Choroid plexus epithelial cell (primary cell): Measurements from ENCODE around the gene SLC25A6.
A peak's percentile ranks its signal among the peaks of the same experiment; 100 is the strongest.

ENCODE experiments used
- DNase-seq: peaks from one replicate; pipeline ENCODE4 v3.0.0-alpha.2; 2010; ENCODE audit warnings: low read depth
- H3K4me3 ChIP-seq: 2 replicates; pipeline ENCODE4 v1.5.1; 2011; ENCODE audit warnings: low read depth, mild to moderate bottlenecking, control low read depth, low read length, moderate library complexity
- TF ChIP-seq, protein P1 (sequence below): conservative IDR thresholded peaks from 2 replicates; pipeline ENCODE4 v1.5.1; 2011; ENCODE audit warnings: low read depth, mild to moderate bottlenecking, control low read depth, inconsistent platforms, low read length, moderate library complexity

SLC25A6 gene

GRCh38 chrX:1391707-1392375, at the start of gene SLC25A6:
TSS of gene SLC25A6 (minus strand) at chrX:1392113. CDS start at chrX:1392009, 104 bp downstream.
- TF ChIP-seq, protein P1, sequence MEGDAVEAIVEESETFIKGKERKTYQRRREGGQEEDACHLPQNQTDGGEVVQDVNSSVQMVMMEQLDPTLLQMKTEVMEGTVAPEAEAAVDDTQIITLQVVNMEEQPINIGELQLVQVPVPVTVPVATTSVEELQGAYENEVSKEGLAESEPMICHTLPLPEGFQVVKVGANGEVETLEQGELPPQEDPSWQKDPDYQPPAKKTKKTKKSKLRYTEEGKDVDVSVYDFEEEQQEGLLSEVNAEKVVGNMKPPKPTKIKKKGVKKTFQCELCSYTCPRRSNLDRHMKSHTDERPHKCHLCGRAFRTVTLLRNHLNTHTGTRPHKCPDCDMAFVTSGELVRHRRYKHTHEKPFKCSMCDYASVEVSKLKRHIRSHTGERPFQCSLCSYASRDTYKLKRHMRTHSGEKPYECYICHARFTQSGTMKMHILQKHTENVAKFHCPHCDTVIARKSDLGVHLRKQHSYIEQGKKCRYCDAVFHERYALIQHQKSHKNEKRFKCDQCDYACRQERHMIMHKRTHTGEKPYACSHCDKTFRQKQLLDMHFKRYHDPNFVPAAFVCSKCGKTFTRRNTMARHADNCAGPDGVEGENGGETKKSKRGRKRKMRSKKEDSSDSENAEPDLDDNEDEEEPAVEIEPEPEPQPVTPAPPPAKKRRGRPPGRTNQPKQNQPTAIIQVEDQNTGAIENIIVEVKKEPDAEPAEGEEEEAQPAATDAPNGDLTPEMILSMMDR: peak; percentile 15
- H3K4me3 ChIP-seq: peak within 1 kb of the TSS; percentile 100
- peak; percentile 99 for DNase-seq

GRCh38 chrX:1440506-1440905, 48.6 kb upstream of the SLC25A6 start:
- TF ChIP-seq, protein P1: no peak
- no peak for DNase-seq
- no peak overlapping the region for H3K4me3 ChIP-seq

GRCh38 chrX:1435241-1435895, 43.5 kb upstream of the SLC25A6 start:
- H3K4me3 ChIP-seq: no peak overlapping the region
- TF ChIP-seq, protein P1: no peak
- no peak for DNase-seq

GRCh38 chrX:1434871-1435240, 42.9 kb upstream of the SLC25A6 start:
- no peak overlapping the region for H3K4me3 ChIP-seq
- TF ChIP-seq, protein P1: no peak
- no peak for DNase-seq

- DNase-seq: no peak
- TF ChIP-seq, protein P1: no peak
- H3K4me3 ChIP-seq: no peak overlapping the region
Observed at GRCh38 chrX:1433646-1434357, 41.9 kb upstream of the SLC25A6 start.

GRCh38 chrX:1430451-1430850, 38.5 kb upstream of the SLC25A6 start:
- H3K4me3 ChIP-seq: no peak overlapping the region
- TF ChIP-seq, protein P1: no peak
- DNase-seq: no peak
